Femur (tissue), 1 donor: ENCODE results near the gene BTG2.
"Not testable (repeated sequence)": the region's sequence is repeated elsewhere in the genome, so short reads cannot be mapped to it uniquely, and the experiment has no call there.

Experiments
- DNase-seq: peaks from one replicate; pipeline ENCODE4 v3.0.0-alpha.2; 2017

Gene BTG2

DNA sequence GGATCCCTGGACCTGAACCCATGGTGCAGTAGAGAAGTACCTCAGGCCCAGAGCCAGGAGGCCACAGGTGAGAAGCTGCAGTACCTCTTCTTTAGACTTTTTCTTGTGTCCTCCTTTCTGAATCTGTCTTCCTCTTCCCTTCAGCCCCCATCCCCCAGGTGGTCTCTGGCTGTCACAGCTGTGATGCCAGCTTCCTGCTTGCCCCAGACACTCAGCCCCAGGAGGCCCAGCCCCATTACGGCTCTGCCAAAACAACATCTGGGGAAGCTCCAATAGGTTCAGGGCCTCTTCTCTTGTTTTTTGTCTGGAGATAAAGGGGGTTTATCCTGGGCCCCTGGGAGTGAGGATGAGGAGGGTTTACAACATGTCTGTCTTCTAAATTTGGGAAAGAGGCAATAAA is 9.5 kb upstream of the BTG2 start:
- peak; percentile 59 for DNase-seq

DNA sequence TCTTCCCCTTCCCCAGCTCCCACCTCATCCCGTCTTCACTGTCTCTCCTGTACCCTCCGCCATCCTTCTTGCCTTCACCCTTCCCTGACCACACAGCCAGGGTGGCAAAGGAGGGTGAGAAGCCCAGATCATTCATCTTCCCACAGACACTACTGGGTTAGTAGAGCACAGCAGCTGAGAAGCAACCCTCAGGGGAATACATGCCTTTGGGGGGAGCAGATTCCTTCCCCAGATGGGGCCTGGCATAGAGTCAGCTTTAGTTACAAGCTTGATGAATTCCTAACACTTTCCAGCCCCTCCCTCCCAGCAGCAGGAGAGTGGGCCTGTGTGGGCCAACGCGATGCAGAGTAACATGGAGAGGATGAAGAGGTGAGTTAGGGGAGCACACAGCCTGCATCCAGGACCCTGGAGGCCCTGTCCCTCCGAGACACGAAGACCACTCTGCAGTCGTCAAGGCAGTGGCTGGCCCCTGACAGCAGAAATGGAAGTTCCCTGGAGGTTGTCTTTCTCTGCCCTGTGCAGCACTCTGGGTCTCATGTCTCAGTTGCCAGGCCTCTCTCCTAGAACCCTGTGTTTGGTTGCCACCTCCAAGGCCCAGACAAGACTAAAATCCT is 8.8 kb upstream of the BTG2 start:
- peak; percentile 64 for DNase-seq

DNA sequence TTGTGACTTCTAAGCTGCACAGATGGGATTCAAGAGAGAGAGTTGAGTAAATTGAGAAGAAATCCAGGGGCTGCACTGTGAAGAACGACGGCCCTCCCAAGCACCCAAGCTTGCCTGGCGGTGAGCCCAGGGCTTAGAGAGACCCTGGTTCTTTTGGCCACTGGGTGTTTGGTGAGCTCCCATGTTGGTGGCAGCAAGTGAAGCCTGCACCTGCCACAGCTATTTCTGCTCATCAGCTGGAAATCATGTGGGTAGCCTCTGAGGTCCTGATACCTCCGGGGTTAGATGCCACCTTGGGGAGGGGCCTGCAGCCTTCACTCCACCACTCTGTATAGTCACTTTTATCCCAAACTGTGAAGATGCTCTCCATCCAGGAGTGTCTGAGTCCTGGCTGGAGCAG is 6.2 kb upstream of the BTG2 start:
- DNase-seq, result peak; percentile 50

DNA sequence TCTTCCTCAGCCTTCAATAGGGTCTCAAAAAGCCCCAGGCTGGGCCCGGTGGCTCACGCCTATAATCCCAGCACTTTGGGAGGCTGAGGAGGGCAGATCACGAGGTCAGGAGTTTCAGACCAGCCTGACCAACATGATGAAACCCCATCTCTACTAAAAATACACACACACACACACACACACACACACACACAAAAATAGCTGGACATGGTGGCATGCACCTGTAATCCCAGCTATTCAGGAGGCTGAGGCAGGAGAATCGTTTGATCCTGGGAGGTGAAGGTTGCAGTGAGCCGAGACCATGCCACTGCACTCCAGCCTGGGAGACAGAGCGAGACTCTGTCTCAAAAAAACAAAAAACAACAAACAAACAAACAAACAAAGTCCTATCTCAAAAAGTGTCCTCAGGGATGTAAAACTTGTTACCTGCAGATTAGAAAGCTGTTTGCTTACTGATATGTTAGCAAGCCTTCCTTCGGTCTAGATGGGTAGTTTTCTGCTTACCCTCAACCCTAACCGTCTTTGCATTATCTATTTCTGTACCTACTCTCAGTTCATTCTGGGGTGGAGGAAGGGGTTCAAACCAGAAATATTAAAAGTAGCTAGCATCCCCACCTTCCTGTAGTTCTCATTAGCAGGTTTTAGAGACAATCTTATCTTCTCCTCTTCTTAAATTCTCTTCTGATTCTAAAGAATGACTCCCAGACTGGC is 5.4 kb upstream of the BTG2 start:
- not testable (repeated sequence) for DNase-seq

DNA sequence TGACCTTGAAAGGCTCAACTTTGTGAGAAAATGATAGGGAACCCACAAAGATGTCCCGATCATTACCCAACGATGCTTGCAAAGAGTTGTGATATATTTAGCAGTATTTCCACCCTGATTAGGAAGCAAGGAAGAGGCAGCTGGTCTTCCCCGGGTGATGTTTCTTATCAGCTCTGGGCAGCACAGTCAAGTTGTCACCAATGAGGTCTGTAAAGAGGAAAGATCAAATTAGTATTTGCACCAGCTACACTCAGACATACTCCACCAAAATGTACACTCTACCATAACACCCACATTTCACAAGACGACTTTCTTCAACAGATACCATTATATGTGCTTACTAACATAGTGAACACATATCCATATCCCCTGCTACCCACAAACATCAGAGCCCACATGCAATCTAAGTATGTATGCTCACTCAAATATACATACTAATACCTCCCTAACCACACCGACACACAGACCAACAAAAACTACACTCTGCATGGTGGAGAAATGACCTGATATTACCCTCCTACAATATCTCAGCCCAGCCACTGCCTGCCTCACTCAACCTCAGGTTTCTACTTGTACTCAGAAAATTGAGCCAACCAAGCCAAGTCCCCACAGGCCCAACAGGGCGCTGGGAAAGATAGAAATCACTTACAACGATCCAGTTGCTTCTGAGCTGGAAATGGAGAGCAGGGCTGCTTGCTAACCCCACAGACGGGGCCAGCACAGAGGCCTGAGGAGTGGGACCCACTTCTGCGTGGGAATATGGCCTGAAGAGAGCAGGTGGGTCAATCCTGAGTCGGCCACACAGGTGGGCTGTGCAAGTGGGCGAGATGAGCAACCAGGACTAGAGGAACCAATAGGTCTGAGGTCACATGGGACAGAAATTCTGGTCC is 4.6 kb upstream of the BTG2 start:
- DNase-seq, result no peak

DNA sequence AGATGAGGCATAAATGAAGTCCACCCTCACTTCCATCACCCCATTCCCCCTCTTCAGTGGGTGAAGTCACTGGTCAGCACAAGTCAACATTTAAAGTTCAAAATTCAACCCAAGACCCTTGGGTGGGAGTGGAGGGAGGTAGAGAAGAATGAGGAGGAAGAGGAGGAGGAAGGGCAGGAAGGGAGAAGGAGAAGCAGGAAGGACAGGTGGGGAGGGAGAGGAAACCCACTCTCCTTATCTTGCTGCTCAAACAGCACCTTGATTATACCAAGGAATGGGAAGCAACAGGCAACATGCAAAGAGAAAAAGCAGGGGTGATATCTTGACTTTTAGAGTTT is 4.0 kb upstream of the BTG2 start:
- no peak for DNase-seq

DNA sequence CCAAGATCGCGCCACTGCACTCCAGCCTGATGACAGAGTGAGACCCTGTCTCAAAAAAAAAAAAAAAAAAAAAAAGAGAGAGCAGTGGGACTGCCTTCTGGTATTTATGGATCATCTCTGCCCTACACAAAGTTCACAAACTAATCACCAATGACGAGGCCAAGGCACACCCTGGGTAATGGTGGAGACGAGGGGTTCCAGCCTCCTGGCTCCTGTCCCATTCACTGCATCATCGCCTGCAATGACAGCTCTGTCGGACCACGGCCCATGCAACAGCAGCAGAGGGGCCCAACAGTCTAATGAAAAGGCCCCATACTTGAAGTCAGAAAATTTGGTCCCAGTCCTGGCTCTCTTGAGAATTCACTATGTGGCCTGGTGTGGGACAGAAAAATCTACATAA is 2.9 kb upstream of the BTG2 start:
- DNase-seq, result no peak

DNA sequence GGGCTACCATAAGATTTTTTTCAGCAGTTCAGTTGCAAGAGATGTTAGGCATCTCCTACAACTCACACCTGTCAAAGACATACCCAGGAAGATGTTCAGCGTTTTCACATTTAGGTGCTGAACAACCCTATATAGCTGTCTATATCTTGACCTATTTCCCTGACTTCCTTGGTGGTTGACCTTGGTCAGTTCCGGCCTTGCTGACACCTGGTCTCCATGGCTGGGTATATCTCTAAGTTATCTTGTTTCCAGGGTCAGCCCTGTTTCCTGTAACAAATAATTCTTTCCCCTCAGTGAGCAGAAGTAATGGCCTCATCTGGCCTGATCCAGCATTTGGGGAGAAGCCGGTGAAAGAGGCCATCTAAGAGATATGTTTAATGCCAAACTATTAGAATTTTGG is 2.4 kb upstream of the BTG2 start:
- no peak for DNase-seq

DNA sequence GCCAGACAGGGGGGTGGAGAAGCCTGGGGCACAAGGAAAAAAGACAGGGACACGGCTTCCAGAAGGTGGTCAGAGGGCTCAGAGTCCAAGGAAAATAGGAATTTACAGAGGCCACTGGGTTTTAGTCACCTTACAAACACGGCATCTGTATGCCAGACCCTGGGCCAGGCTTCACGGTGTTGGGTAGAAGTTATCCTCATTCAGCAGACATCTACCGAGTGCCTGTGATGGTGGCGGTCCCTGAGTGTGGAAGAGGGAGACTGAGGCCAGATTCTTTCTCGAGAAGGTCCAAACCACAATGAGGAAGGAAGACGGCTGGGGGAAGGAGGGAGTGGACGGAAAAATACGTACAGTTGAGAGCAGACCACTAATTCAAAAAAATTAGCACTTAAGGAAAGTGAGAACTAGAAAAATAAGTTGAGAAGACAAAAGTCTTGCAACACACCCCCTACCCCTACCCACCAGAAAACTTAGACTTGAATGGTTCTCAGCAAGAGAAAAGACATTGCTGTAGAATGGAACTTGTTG is 864 bp upstream of the BTG2 start:
- no peak for DNase-seq

DNA sequence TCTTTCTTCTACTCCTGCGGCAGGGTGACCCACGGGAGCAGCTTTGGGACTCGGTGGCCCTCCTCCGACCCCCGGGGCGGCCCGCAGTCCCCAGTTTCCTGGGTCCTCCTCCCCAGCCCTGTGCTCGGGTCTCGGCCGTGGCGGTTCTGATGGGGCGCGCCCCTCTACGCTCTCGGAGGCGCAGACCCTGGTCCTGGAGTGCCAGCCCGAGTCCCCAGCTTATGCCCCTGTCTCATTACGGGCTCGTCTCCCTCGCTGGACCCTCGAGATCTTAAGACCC is 430 bp downstream of the BTG2 start:
- DNase-seq, result no peak

DNA sequence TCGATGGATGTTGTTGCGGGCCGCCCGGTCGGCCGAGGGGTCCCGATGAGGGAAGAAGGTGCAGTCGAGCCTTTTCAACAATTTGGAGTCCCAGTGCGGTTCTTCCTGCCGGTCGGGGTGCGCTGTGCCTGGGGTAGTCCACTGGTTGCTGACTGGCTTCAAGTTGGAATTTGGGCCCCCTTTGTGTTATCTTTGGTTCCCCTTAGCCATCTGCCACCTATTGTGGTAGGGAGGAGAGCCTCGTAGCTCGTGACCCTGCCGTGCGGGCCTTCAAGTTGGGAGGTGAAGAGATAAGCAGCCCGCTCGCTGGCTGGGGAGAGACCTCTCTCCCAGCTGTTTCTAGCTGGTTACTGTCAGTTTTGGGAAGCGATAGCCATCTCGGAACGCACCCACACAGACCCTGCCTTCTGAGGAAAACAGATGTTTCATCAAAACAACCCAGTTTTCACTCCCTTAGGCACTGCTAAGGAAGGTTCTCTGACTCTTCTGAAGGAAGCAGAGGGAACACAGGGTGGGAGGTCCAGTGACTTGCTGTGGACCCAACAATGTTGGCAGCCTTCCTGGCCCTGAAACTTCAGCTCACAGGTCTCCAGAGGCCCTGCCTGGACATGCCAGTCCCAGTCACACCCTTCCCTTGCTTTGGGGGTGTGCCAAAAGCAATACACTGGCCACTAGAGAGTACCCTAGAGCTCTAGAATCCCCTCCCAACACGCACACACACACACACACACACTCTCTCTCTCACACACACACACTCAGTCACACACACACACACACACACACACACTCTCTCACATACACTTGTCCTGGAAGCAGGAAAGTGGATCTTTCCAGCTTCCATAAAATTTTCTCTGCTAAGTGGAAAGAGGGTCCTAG is 1.0 kb downstream of the BTG2 start:
- peak; percentile 86 for DNase-seq

DNA sequence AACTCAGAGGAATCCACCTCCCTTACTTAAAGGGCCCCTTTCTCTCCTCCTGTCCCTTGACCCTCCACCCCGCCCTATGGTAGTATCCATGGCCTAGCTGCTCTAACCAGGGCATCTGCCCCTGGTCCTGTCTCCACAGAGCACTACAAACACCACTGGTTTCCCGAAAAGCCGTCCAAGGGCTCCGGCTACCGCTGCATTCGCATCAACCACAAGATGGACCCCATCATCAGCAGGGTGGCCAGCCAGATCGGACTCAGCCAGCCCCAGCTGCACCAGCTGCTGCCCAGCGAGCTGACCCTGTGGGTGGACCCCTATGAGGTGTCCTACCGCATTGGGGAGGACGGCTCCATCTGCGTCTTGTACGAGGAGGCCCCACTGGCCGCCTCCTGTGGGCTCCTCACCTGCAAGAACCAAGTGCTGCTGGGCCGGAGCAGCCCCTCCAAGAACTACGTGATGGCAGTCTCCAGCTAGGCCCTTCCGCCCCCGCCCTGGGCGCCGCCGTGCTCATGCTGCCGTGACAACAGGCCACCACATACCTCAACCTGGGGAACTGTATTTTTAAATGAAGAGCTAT is 1.7 kb downstream of the BTG2 start:
- no peak for DNase-seq

DNA sequence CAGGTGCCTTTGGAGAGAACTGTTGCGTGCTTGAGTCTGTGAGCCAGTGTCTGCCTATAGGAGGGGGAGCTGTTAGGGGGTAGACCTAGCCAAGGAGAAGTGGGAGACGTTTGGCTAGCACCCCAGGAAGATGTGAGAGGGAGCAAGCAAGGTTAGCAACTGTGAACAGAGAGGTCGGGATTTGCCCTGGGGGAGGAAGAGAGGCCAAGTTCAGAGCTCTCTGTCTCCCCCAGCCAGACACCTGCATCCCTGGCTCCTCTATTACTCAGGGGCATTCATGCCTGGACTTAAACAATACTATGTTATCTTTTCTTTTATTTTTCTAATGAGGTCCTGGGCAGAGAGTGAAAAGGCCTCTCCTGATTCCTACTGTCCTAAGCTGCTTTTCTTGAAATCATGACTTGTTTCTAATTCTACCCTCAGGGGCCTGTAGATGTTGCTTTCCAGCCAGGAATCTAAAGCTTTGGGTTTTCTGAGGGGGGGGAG is 2.4 kb downstream of the BTG2 start:
- no peak for DNase-seq

DNA sequence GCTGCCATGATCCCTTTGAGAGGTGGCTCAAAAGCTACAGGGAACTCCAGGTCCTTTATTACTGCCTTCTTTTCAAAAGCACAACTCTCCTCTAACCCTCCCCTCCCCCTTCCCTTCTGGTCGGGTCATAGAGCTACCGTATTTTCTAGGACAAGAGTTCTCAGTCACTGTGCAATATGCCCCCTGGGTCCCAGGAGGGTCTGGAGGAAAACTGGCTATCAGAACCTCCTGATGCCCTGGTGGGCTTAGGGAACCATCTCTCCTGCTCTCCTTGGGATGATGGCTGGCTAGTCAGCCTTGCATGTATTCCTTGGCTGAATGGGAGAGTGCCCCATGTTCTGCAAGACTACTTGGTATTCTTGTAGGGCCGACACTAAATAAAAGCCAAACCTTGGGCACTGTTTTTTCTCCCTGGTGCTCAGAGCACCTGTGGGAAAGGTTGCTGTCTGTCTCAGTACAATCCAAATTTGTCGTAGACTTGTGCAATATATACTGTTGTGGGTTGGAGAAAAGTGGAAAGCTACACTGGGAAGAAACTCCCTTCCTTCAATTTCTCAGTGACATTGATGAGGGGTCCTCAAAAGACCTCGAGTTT is 3.1 kb downstream of the BTG2 start:
- no peak for DNase-seq

DNA sequence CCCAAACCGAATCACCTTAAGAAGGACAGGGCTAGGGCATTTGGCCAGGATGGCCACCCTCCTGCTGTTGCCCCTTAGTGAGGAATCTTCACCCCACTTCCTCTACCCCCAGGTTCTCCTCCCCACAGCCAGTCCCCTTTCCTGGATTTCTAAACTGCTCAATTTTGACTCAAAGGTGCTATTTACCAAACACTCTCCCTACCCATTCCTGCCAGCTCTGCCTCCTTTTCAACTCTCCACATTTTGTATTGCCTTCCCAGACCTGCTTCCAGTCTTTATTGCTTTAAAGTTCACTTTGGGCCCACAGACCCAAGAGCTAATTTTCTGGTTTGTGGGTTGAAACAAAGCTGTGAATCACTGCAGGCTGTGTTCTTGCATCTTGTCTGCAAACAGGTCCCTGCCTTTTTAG is 3.6 kb downstream of the BTG2 start:
- no peak for DNase-seq

DNA sequence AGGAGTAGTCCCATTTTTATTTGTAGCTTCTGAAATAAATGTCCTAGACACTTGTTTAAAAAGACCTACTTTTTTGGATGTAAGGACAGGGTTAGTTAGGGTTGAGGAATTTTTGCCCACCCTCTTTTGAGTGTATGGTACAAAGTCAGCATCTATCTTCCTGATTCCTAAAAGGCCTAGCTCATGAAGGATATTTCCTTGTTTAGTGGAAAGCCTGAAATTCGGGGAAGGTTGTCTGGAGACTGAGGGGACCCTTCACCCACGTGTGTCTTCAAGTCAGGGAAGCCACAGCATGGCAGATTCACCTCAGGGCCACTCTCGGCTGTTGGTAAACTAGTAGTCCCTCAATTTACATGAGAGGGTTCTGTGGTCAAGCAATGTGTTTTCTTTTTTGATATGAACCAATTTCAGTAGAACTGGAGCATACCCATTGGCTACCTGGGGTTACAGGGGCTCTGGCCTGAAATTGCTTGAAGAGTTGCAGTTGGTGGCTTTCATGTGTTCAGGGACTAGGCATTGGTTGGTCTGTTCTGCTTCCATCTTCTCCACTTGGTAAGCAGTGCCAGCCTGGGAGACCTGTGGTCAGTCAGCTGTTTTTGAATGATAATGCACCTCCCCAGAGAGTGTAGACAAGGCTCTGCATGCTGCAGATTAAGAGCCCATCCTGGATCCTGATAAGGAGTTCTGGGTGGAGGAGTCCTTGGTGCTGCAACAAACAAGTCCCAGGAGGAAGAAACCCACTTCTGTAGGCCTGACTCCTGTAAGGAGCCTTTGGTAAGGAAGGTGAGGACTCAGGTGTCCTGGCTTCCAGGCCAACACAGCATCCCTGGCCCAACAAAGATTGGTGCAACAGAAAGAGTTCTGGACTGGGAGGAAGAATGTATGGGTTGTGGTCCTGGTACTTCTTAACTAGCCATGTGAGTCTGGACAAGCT is 6.3 kb downstream of the BTG2 start:
- DNase-seq, result no peak

DNA sequence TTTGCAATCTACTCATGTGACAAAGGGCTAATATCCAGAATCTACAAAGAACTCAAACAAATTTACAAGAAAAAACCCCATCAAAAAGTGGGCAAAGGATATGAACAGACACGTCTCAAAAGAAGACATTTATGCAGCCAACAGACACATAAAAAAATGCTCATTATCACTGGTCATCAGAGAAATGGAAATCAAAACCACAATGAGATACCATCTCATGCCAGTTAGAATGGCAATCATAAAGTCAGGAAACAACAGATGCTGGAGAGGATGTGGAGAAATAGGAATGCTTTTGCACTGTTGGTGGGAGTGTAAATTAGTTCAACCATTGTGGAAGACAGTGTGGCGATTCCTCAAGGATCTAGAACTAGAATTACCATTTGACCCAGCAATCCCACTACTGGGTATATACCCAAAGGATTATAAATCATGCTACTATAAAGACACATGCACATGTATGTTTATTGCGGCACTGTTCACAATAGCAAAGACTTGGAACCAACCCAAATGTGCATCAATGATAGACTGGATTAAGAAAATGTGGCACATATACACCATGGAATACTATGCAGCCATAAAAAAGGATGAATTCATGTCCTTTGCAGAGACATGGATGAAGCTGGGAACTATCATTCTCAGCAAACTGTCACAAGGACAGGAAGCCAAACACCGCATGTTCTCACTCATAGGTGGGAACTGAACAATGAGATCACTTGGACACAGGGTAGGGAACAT is 8.9 kb downstream of the BTG2 start:
- not testable (repeated sequence) for DNase-seq

DNA sequence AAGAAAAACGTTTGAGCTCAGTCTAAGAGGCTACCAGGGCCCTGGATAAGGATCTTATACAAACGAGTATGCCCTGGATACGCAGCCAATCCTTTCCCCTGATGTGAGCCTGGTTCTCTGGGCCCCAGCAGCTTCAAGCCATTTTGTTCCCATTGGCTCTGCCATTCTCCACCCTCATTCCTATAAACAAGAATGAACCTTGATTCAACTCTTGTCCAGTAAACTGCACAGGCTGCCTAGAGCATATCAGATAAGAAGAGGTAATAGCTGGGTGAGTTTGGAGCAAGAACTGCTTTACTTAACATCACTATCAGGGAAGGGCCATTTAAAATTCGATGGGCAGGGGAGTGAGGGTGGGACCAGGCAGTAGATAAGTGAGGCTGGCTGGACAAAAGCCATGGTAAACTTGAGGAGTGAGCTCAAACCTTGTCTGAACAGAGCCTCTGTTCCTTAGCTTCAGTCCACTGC is 11.3 kb downstream of the BTG2 start:
- no peak for DNase-seq

DNA sequence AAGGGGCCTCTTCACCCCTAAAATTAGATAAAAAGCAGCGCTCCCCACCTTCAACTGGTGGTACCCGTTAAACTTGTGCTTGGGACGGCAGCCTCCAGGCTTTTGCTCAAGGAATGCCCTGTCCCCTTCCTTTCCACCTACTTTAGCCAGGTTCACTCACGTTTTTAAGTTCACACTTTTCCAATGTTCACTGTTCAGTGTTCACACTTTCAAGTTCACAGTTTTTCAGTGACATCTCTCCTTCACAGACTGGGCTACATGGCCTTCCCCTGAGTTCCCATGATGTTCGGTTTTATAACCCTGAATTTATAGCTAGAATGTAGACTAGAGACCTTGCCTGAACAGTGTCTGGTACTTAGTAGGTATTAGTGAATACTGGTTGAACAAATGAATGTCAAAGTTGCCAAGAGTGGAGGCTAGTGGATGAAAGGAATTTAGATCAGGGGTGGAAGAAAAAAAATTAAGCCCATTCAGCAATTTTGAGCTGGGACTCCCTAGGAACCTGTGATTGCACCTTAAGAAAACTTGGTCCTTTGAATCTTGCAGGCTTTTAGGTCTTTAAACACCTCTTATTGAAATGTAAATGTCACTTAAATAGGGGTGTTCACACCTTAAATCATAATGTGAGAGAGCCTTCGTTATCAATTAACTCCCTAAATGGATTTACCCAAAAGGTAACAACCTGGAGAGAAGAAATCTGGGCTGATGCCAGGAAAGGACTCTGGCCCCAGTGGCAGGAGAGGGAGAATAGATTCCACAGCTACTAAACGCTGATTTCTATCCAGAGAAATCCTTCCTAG is 12.3 kb downstream of the BTG2 start:
- DNase-seq, result no peak
